Vagina (tissue), 2 donors: ENCODE measurements around the gene SLC28A1.

Source experiments
- POLR2A ChIP-seq, 2 donors: fragments of 450-650 bp; IDR thresholded peaks; one replicate each; pipeline ENCODE4 v1.6.1; 2017; ENCODE audit warnings: antibody characterized with exemption in 2 of 2, mild to moderate bottlenecking in 2 of 2, moderate library complexity in 2 of 2
- POLR2AphosphoS5 ChIP-seq, 2 donors: sonication (generic); formaldehyde crosslinking; IDR thresholded peaks; one replicate each; pipeline ENCODE4 v1.9.0; 2017; ENCODE audit warnings: antibody characterized with exemption in 2 of 2, mild to moderate bottlenecking in 2 of 2, low read depth in 1 of 2; ENCODE audit not compliant: insufficient read depth in 1 of 2
- TF ChIP-seq, protein P1 (sequence below), 3 experiments: fragments of 450-650 bp in 2 of 3; fragments of 200-600 bp in 1 of 3; sonication (generic) in 1 of 3; IDR thresholded peaks; one replicate each; pipeline ENCODE4 v1.5.1; 2017 to 2019; ENCODE audit warnings: antibody characterized with exemption in 3 of 3, mild to moderate bottlenecking in 2 of 3, moderate library complexity in 2 of 3

DNA sequence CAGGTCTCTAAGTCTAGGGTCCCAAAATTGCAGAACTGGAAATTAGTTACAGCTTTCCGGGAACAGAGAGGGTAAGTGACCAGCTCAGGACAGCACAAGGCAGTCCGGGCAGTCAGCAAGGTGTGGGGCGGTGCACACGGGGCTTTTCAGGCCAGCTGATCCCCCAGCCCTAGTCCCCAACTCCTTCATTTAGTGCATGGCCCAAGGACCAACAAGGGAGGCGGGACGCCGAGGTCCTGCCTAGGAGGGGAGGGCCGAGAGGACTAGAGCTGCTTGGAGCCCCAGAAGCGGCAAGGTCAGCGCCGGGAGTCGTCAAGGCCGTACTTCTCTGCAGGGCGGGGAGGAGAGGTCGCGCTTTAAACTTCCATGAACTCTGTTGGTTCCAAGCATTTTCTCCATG lies 95.2 kb downstream of the SLC28A1 start:
- no peak for TF ChIP-seq POLR2A (IDR thresholded peaks at IDR 0.05)
- TF ChIP-seq, protein P1, sequence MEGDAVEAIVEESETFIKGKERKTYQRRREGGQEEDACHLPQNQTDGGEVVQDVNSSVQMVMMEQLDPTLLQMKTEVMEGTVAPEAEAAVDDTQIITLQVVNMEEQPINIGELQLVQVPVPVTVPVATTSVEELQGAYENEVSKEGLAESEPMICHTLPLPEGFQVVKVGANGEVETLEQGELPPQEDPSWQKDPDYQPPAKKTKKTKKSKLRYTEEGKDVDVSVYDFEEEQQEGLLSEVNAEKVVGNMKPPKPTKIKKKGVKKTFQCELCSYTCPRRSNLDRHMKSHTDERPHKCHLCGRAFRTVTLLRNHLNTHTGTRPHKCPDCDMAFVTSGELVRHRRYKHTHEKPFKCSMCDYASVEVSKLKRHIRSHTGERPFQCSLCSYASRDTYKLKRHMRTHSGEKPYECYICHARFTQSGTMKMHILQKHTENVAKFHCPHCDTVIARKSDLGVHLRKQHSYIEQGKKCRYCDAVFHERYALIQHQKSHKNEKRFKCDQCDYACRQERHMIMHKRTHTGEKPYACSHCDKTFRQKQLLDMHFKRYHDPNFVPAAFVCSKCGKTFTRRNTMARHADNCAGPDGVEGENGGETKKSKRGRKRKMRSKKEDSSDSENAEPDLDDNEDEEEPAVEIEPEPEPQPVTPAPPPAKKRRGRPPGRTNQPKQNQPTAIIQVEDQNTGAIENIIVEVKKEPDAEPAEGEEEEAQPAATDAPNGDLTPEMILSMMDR (IDR thresholded peaks at IDR 0.05) = no peak
- TF ChIP-seq POLR2AphosphoS5 (IDR thresholded peaks at IDR 0.05; ENCODE audit: insufficient read depth in 1 of 2, low read depth in 1 of 2) = no peak
